Kidney (tissue), 14 donors: ENCODE results near the gene CYP20A1. TPM values are rescaled to one million over a fixed set of nuclear protein-coding genes. Genes with fewer than 3 reads are reported as not detected.

Source experiments
- DNase-seq, 5 donors: peaks; one replicate each; pipeline ENCODE4 v3.0.0-alpha.2; 2013 to 2020
- FAIRE-seq: peaks from 2 replicates; lab custom pipeline; 2012; peaks lifted over from hg19 to GRCh38; lab: Jason Lieb, UNC
- H3K27ac ChIP-seq, 2 donors: one replicate each; pipeline ENCODE4 v1.7.0; 2013; ENCODE audit warnings: low read depth in 2 of 2, low read length in 2 of 2, inconsistent platforms in 1 of 2
- H3K27me3 ChIP-seq: one replicate; pipeline ENCODE4 v1.7.1; 2013; ENCODE audit warnings: low read length, inconsistent platforms; ENCODE audit not compliant: control insufficient read depth, insufficient read depth
- H3K36me3 ChIP-seq, 3 donors: one replicate each; pipeline versions ENCODE4 v1.7.0 to v1.7.1; 2013; ENCODE audit warnings: low read length in 3 of 3, control low read depth in 1 of 3, inconsistent platforms in 1 of 3; ENCODE audit not compliant: insufficient read depth in 3 of 3, control insufficient read depth in 2 of 3
- H3K4me1 ChIP-seq, 3 donors: one replicate each; pipeline versions ENCODE4 v1.7.0 to v1.7.1; 2013; ENCODE audit warnings: low read length in 3 of 3, inconsistent platforms in 1 of 3, low read depth in 1 of 3; ENCODE audit not compliant: control insufficient read depth in 2 of 3, insufficient read depth in 2 of 3
- H3K4me3 ChIP-seq, 3 donors: one replicate each; pipeline versions ENCODE4 v1.7.0 to v1.8.1; 2013; ENCODE audit warnings: low read length in 3 of 3, control low read depth in 1 of 3, inconsistent platforms in 1 of 3
- H3K9ac ChIP-seq, 3 donors: one replicate each; pipeline versions ENCODE4 v1.7.0 to v1.7.1; 2013; ENCODE audit warnings: low read length in 3 of 3, control low read depth in 1 of 3, inconsistent platforms in 1 of 3
- H3K9me3 ChIP-seq, 3 donors: one replicate each; pipeline versions ENCODE4 v1.7.0 to v1.7.1; 2013; ENCODE audit warnings: low read length in 3 of 3, control low read depth in 1 of 3, inconsistent platforms in 1 of 3; ENCODE audit not compliant: control insufficient read depth in 2 of 3, insufficient read depth in 1 of 3
- intact Hi-C: fragments of 100-400 bp; cut with DNase I; formaldehyde crosslinking; loops from one replicate; pipeline ENCODE4 v1.11.1; 2022
- polyA plus RNA-seq: library from polyadenylated mRNA; stranded (reverse); fragments of 350-450 nt; fragmentation: Illumina TruSeq; extraction: RNeasy Lipid Tissue Mini Kit (QIAGEN cat#74804); gene quantifications from one replicate; pipeline ENCODE4 v1.2.3, GENCODE V29; 2014; ENCODE audit warnings: low read depth, low replicate concordance; ENCODE audit not compliant: insufficient read depth
- total RNA-seq: library from RNA; stranded (reverse); fragmentation: NEBNext Ultra II Directional; extraction: Animal tissue kit (Norgen Biotek cat#: 25700); gene quantifications from one replicate; pipeline ENCODE4 v1.2.1, GENCODE V29; 2021
- TF ChIP-seq, protein P1 (sequence below): IDR thresholded peaks from 3 replicates; pipeline ENCODE4 v1.5.1; 2012; ENCODE audit warnings: mild to moderate bottlenecking, moderate library complexity, borderline replicate concordance; ENCODE audit not compliant: insufficient read depth; ENCODE audit errors: extremely low read depth
- donor health status: control.
- donor health status: control.
- donor health status: control.
- donor health status: control.
- donor health status: control.
- donor health status: DM: yes; HTN: yes; CAD: no.
- donor health status: Normal renal cell carcinoma (clear cell type).

The CYP20A1 gene
- total and polyA plus RNA-seq, 2 donors from 2014 or later: 11.6 to 41.2 TPM

DNA sequence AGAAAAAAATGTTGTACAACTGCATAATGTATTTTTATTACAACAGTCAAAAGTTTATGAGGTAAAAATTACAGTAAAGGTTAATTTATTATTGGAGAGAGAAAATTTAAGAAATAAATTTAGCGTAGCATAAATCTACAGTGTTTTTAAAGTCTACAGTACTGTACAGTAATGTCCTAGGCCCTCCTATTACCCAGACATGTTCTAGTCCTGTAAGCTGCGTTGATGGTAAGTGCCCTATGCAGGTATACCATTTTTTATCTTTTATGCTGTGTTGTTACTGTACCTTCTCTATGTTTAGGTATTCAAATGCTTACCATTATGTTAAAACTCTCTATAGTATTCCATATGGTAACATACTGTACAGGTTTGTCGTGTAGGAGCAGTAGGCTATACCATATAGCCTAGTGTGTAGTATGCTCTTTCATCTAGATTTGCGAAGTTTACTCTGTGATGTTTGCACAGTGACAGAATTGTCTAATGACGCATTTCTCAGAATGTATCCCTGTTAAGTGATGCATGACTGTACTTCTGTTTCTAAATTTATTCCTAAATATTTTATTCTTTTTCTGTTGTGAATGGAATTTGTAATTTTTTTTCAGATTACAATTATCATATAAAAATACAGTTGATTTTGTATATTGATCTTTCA is 113.9 kb downstream of the CYP20A1 start:
- no peak overlapping the region for H3K27ac ChIP-seq
- FAIRE-seq: no peak
- H3K4me1 ChIP-seq: no peaks in the 10 kb centered on the region
- no peak overlapping the region for H3K9ac ChIP-seq
- no peaks in the 10 kb centered on the region for H3K9me3 ChIP-seq
- H3K27me3 ChIP-seq: no peaks in the 10 kb centered on the region
- DNase-seq: no peak
- TF ChIP-seq, protein P1, sequence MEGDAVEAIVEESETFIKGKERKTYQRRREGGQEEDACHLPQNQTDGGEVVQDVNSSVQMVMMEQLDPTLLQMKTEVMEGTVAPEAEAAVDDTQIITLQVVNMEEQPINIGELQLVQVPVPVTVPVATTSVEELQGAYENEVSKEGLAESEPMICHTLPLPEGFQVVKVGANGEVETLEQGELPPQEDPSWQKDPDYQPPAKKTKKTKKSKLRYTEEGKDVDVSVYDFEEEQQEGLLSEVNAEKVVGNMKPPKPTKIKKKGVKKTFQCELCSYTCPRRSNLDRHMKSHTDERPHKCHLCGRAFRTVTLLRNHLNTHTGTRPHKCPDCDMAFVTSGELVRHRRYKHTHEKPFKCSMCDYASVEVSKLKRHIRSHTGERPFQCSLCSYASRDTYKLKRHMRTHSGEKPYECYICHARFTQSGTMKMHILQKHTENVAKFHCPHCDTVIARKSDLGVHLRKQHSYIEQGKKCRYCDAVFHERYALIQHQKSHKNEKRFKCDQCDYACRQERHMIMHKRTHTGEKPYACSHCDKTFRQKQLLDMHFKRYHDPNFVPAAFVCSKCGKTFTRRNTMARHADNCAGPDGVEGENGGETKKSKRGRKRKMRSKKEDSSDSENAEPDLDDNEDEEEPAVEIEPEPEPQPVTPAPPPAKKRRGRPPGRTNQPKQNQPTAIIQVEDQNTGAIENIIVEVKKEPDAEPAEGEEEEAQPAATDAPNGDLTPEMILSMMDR: no peak
- intact Hi-C loops: no loop called here
- H3K4me3 ChIP-seq: no peak overlapping the region
- H3K36me3 ChIP-seq: no peaks in the 10 kb centered on the region

DNA sequence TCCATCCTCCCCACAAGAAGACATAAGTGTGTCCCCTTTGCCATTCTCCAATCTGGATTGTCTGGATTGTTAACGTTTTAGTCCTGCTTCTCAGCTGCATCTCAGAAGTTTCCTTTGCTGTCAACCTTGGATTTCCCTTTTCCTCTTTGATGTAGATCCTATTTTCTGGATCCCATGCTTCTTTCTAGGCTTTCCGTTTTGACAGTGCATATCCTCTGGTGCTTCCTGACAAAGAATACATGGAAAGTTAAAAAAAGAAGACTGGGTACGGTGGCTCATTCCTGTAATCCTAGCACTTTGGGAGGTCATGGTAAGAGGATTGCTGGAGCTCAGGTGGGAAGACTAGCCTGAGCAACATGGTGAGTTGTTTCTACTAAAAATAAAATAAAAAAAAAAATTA is 116.1 kb downstream of the CYP20A1 start:
- no peak overlapping the region for H3K4me3 ChIP-seq
- no peaks in the 10 kb centered on the region for H3K27me3 ChIP-seq
- no peaks in the 10 kb centered on the region for H3K9me3 ChIP-seq
- H3K36me3 ChIP-seq: no peaks in the 10 kb centered on the region
- intact Hi-C loops: no loop called here
- TF ChIP-seq, protein P1: no peak
- DNase-seq (no peak), FAIRE-seq (no peak)
- no peak overlapping the region for H3K9ac ChIP-seq
- H3K27ac ChIP-seq: no peak overlapping the region
- H3K4me1 ChIP-seq: no peaks in the 10 kb centered on the region

Other genes with a start within 250 kb of the CYP20A1 start
- 39.3 TPM for gene NBEAL1, start 224.1 kb upstream of the CYP20A1 start, total RNA-seq
- gene NBEAL1, start 224.1 kb upstream of the CYP20A1 start, polyA plus RNA-seq: 6.5 TPM
- 66.6 TPM for gene ABI2, start 89.4 kb downstream of the CYP20A1 start, total RNA-seq
- 26.7 TPM for gene ABI2, start 89.4 kb downstream of the CYP20A1 start, polyA plus RNA-seq